DOHH2 (cell line): ENCODE data around the gene NRCAM.

ENCODE experiments used
- EZH2phosphoT487 ChIP-seq: fragments of 200-600 bp; sonication (generic); IDR thresholded peaks from 2 replicates; pipeline ENCODE4 v1.6.1; 2017; ENCODE audit warnings: borderline replicate concordance, mild to moderate bottlenecking, antibody characterized with exemption, low read length, moderate library complexity, mixed read lengths
- TF ChIP-seq, protein P1 (sequence below): fragments of 200-600 bp; sonication (generic); IDR thresholded peaks from one replicate; pipeline ENCODE4 v1.5.1; 2014; ENCODE audit warnings: antibody characterized with exemption, mild to moderate bottlenecking, low read depth, low read length; ENCODE audit not compliant: poor library complexity, severe bottlenecking

- TF ChIP-seq, protein P1, sequence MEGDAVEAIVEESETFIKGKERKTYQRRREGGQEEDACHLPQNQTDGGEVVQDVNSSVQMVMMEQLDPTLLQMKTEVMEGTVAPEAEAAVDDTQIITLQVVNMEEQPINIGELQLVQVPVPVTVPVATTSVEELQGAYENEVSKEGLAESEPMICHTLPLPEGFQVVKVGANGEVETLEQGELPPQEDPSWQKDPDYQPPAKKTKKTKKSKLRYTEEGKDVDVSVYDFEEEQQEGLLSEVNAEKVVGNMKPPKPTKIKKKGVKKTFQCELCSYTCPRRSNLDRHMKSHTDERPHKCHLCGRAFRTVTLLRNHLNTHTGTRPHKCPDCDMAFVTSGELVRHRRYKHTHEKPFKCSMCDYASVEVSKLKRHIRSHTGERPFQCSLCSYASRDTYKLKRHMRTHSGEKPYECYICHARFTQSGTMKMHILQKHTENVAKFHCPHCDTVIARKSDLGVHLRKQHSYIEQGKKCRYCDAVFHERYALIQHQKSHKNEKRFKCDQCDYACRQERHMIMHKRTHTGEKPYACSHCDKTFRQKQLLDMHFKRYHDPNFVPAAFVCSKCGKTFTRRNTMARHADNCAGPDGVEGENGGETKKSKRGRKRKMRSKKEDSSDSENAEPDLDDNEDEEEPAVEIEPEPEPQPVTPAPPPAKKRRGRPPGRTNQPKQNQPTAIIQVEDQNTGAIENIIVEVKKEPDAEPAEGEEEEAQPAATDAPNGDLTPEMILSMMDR, result no peak
- no peak for TF ChIP-seq EZH2phosphoT487
Observed at GRCh38 chr7:108248418-108248817, 207.8 kb downstream of the NRCAM start.
